ENCODE measurements around the gene ZDHHC12. TPM values are rescaled to one million over a fixed set of nuclear protein-coding genes. Genes with fewer than 3 reads are reported as not detected.

Gene ZDHHC12
- total RNA-seq, 2 experiments from 2014 or later: 40.0 to 56.8 TPM

- no peak overlapping the region for H2AFZ ChIP-seq (ENCODE audit: low read length)
- H3K9me2 ChIP-seq (ENCODE audit: insufficient read depth, low read length): no peaks in the 10 kb centered on the region
- ChIA-PET POLR2A (no interaction called here), CTCF (ENCODE audit: unreplicated experiment) (no interaction called here)
- H3K27ac ChIP-seq (ENCODE audit: low read depth, low read length, poor library complexity, severe bottlenecking): no peak overlapping the region
- intact Hi-C loops (cut with micrococcal nuclease; ENCODE audit: unreplicated experiment): no loop called here
- no peaks in the 10 kb centered on the region for H3K4me1 ChIP-seq (ENCODE audit: insufficient read depth, low read length, poor library complexity, severe bottlenecking)
- no peak overlapping the region for H3K4me2 ChIP-seq (ENCODE audit: low read length)
- H3K79me2 ChIP-seq (ENCODE audit: insufficient read depth, low read depth, low read length): no peaks in the 10 kb centered on the region
- H4K20me1 ChIP-seq (ENCODE audit: insufficient read depth, low read length): no peaks in the 10 kb centered on the region
- BruUV-seq (replicated peaks): no TSS peak
- no peak for DNase-seq (ENCODE audit: low spot score)
- no peaks in the 10 kb centered on the region for H3K9me3 ChIP-seq (ENCODE audit: low read length)
- 0 out of 2 replicates have a peak, but pooled peaks cover 8% of the 10 kb centered on the region for H3K36me3 ChIP-seq (ENCODE audit: insufficient read depth, low read length)
- TF ChIP-seq EZH2phosphoT487 (IDR thresholded peaks at IDR 0.05; ENCODE audit: borderline replicate concordance, low read depth, low read length): no peak
- TF ChIP-seq CTCF (conservative IDR thresholded peaks at IDR 0.05; ENCODE audit: low read length): no peak
- H3K4me3 ChIP-seq (ENCODE audit: low read depth, low read length, poor library complexity, severe bottlenecking): no peak overlapping the region
These were observed 29.7 kb upstream of the ZDHHC12 start for GRCh38 chr9:128753627-128754026.

- ChIA-PET POLR2A (interaction anchor here (1.1 kb wide), 1 partner anchor 68 kb away, joined by 3 read pairs; no protein-coding TSS in a partner anchor), CTCF (ENCODE audit: unreplicated experiment) (no interaction called here)
- TF ChIP-seq EZH2phosphoT487 (IDR thresholded peaks at IDR 0.05; ENCODE audit: borderline replicate concordance, low read depth, low read length): no peak
- TF ChIP-seq CTCF (conservative IDR thresholded peaks at IDR 0.05; ENCODE audit: low read length): no peak
- no TSS peak for BruUV-seq (replicated peaks)
- H3K4me1 ChIP-seq (ENCODE audit: insufficient read depth, low read length, poor library complexity, severe bottlenecking): no peaks in the 10 kb centered on the region
- no peak overlapping the region for H2AFZ ChIP-seq (ENCODE audit: low read length)
- no peaks in the 10 kb centered on the region for H3K9me2 ChIP-seq (ENCODE audit: insufficient read depth, low read length)
- no peak overlapping the region for H3K4me2 ChIP-seq (ENCODE audit: low read length)
- H3K27ac ChIP-seq (ENCODE audit: low read depth, low read length, poor library complexity, severe bottlenecking): no peak overlapping the region
- no peak for DNase-seq (ENCODE audit: low spot score)
- 0 out of 2 replicates have a peak, but pooled peaks cover 8% of the 10 kb centered on the region for H3K36me3 ChIP-seq (ENCODE audit: insufficient read depth, low read length)
- no peak overlapping the region for H3K4me3 ChIP-seq (ENCODE audit: low read depth, low read length, poor library complexity, severe bottlenecking)
- no peaks in the 10 kb centered on the region for H4K20me1 ChIP-seq (ENCODE audit: insufficient read depth, low read length)
- no peaks in the 10 kb centered on the region for H3K9me3 ChIP-seq (ENCODE audit: low read length)
- H3K79me2 ChIP-seq (ENCODE audit: insufficient read depth, low read depth, low read length): no peaks in the 10 kb centered on the region
- intact Hi-C loops (cut with micrococcal nuclease; ENCODE audit: unreplicated experiment): no loop called here
These were observed 27.1 kb upstream of the ZDHHC12 start for GRCh38 chr9:128750926-128751595.

GRCh38 chr9:128747241-128747640, 23.3 kb upstream of the ZDHHC12 start:
- ChIA-PET POLR2A (no interaction called here), CTCF (ENCODE audit: unreplicated experiment) (no interaction called here)
- Histone ChIP-seq H4K20me1 (ENCODE audit: insufficient read depth, low read length) (no peaks in the 10 kb centered on the region), H2AFZ (ENCODE audit: low read length) (no peak overlapping the region), H3K9me2 (ENCODE audit: insufficient read depth, low read length) (no peaks in the 10 kb centered on the region), H3K4me3 (ENCODE audit: low read depth, low read length, poor library complexity, severe bottlenecking) (no peak overlapping the region), H3K79me2 (ENCODE audit: insufficient read depth, low read depth, low read length) (no peaks in the 10 kb centered on the region), H3K36me3 (ENCODE audit: insufficient read depth, low read length) (no peaks in the 10 kb centered on the region), H3K4me1 (ENCODE audit: insufficient read depth, low read length, poor library complexity, severe bottlenecking) (no peaks in the 10 kb centered on the region), H3K4me2 (ENCODE audit: low read length) (no peak overlapping the region), H3K27ac (ENCODE audit: low read depth, low read length, poor library complexity, severe bottlenecking) (no peak overlapping the region), H3K9me3 (ENCODE audit: low read length) (no peaks in the 10 kb centered on the region)
- no TSS peak for BruUV-seq (replicated peaks)
- intact Hi-C loops (cut with micrococcal nuclease; ENCODE audit: unreplicated experiment): no loop called here
- DNase-seq (ENCODE audit: low spot score): no peak
- TF ChIP-seq CTCF (conservative IDR thresholded peaks at IDR 0.05; ENCODE audit: low read length) (no peak), EZH2phosphoT487 (IDR thresholded peaks at IDR 0.05; ENCODE audit: borderline replicate concordance, low read depth, low read length) (no peak)
